GM12874 (cell line): ENCODE data around the gene TLR9.

ENCODE experiments used
- CTCF ChIP-seq: IDR thresholded peaks from 2 replicates; pipeline ENCODE4 v1.5.1; 2011; ENCODE audit warnings: low read depth, mild to moderate bottlenecking, control low read depth, low read length, moderate library complexity; ENCODE audit not compliant: insufficient read depth

The TLR9 gene

GRCh38 chr3:52246728-52247408, 21.4 kb upstream of the TLR9 start:
- no peak for TF ChIP-seq CTCF

- no peak for TF ChIP-seq CTCF
These were observed 20.8 kb upstream of the TLR9 start for GRCh38 chr3:52246264-52246620.

- TF ChIP-seq CTCF, result no peak
These were observed 20.1 kb upstream of the TLR9 start, which contains the start of gene PPM1M for GRCh38 chr3:52245322-52246263. Gene PPM1M, plus strand, starts transcription at chr3:52245759. Its CDS starts 66 bp downstream, at chr3:52245825.

GRCh38 chr3:52243791-52244628, 18.6 kb upstream of the TLR9 start:
- TF ChIP-seq CTCF, result no peak

GRCh38 chr3:52242039-52242438, 16.6 kb upstream of the TLR9 start:
- no peak for TF ChIP-seq CTCF

GRCh38 chr3:52240886-52241370, 15.5 kb upstream of the TLR9 start:
- TF ChIP-seq CTCF, result no peak
